K562 (cell line): ENCODE data around the gene SLC13A3. TPM values are rescaled to one million over a fixed set of nuclear protein-coding genes. Genes with fewer than 3 reads are reported as not detected.

Experiments
- ADNP ChIP-seq: fragments of 200-800 bp; sonication (Bioruptor generic); IDR thresholded peaks from 2 replicates; pipeline ENCODE4 v1.6.1; 2016; ENCODE audit warnings: missing genetic modification characterization, missing compliant biosample characterization
- ETV6 ChIP-seq, 3 experiments: fragments of 150-350 bp in 1 of 3; sonication (generic) in 1 of 3; formaldehyde crosslinking in 1 of 3; IDR thresholded peaks; 2 replicates each; pipeline versions ENCODE4 v1.6.1 to v1.8.0; 2014 to 2022; ENCODE audit warnings: borderline replicate concordance in 2 of 3, low read depth in 2 of 3, antibody characterized with exemption in 1 of 3, low read length in 1 of 3, mild to moderate bottlenecking in 1 of 3, missing genetic modification reagents in 1 of 3
- ILF3 ChIP-seq: fragments of 450-650 bp; IDR thresholded peaks from 2 replicates; pipeline ENCODE4 v1.6.1; 2018; ENCODE audit warnings: antibody characterized with exemption, mild to moderate bottlenecking, moderate library complexity, borderline replicate concordance
- KDM1A ChIP-seq, 2 experiments: fragments of 450-650 bp; IDR thresholded peaks; 2 replicates each; pipeline ENCODE4 v1.6.1; 2016; ENCODE audit warnings: mild to moderate bottlenecking in 2 of 2
- RBM25 ChIP-seq: fragments of 200-400 bp; formaldehyde crosslinking; IDR thresholded peaks from 2 replicates; pipeline ENCODE4 v1.6.1; 2018; ENCODE audit warnings: low read length, low read depth, moderate library complexity; ENCODE audit not compliant: severe bottlenecking
- SIRT6 ChIP-seq: IDR thresholded peaks from one replicate; pipeline ENCODE4 v1.6.1; 2012; ENCODE audit warnings: low read depth, mild to moderate bottlenecking, control low read depth, inconsistent platforms, low read length, moderate library complexity
- SREBF1 ChIP-seq: fragments of 150-350 bp; IDR thresholded peaks from 2 replicates; pipeline ENCODE4 v1.6.1; 2014; ENCODE audit warnings: antibody characterized with exemption, low read depth, low read length, borderline replicate concordance
- TCF3 ChIP-seq: sonication (generic); formaldehyde crosslinking; IDR thresholded peaks from 2 replicates; pipeline ENCODE4 v1.4.0; 2020; ENCODE audit warnings: mild to moderate bottlenecking, missing genetic modification reagents
- ZBTB40 ChIP-seq, 2 experiments: fragments of 450-650 bp in 1 of 2; sonication (generic) in 1 of 2; formaldehyde crosslinking in 1 of 2; IDR thresholded peaks; 2 replicates each; pipeline versions ENCODE4 v1.7.1 to v1.9.0; 2016 to 2022; ENCODE audit warnings: inconsistent platforms in 1 of 2, mild to moderate bottlenecking in 1 of 2, missing genetic modification reagents in 1 of 2
- ZFP36 ChIP-seq: fragments of 150-350 bp; IDR thresholded peaks from 2 replicates; pipeline ENCODE4 v1.6.1; 2018; ENCODE audit warnings: low read length, low read depth; ENCODE audit not compliant: partially characterized antibody
- polyA plus RNA-seq, 8 experiments: library from polyadenylated mRNA; depleted of rRNA in 4 of 8; stranded (reverse) in 5 of 8; unstranded in 3 of 8; fragments of >200 nt; fragmentation: Nextera tagmentation in 2 of 8; fragmentation: Illumina TruSeq in 1 of 8; extraction: Ambion mirVana in 2 of 8; extraction: Trizol in 1 of 8; gene quantifications; 2 replicates each; pipeline versions ENCODE4 v1.2.1 to v1.2.3, GENCODE V29; 2011 to 2014; ENCODE audit warnings: inconsistent platforms in 1 of 8, missing spikeins in 1 of 8
- total RNA-seq, 7 experiments: library from RNA; depleted of rRNA in 6 of 7; stranded (reverse); fragments of >200 nt in 6 of 7; fragmentation: Illumina TruSeq in 2 of 7; extraction: Trizol in 2 of 7; gene quantifications; 2 replicates each; pipeline versions ENCODE4 v1.2.1 to v1.2.3, GENCODE V29; 2011 to 2021; ENCODE audit warnings: low replicate concordance in 1 of 7
- TF ChIP-seq, protein P1 (sequence below): fragments of 250-450 bp; sonication (Bioruptor Pico); IDR thresholded peaks from 2 replicates; pipeline ENCODE4 v1.8.0; 2021; ENCODE audit warnings: moderate library complexity, mild to moderate bottlenecking, inconsistent platforms

Gene SLC13A3
- total and polyA plus RNA-seq, 9 of the 15 experiments (the other 6 are each of a cell fraction or from before 2014, with no cell fraction given), result 5.5 to 16.4 (median 8.5) TPM

GRCh38 chr20:46572790-46573189 is 78.5 kb downstream of the SLC13A3 start (continued):
- no peak for TF ChIP-seq ZBTB40 (IDR thresholded peaks at IDR 0.05)
- no peak for TF ChIP-seq ZBTB40 (CRISPR knock-in tag; IDR thresholded peaks at IDR 0.05)
- peak; percentile 74 for TF ChIP-seq ZFP36
- no peak for TF ChIP-seq ILF3
- TF ChIP-seq SIRT6, result no peak
- TF ChIP-seq RBM25, result peak; percentile 88
- peak in 1 of 2 experiments; percentile 79; a peak in 2 of 4 replicates for TF ChIP-seq KDM1A (IDR thresholded peaks at IDR 0.05)
- peak; percentile 89 for TF ChIP-seq ADNP (tag)
- TF ChIP-seq ETV6 (IDR thresholded peaks at IDR 0.05; ENCODE audit: borderline replicate concordance in 1 of 2, low read depth in 2 of 2, low read length in 1 of 2), result no peak
- no peak for TF ChIP-seq ETV6 (CRISPR knock-in tag; IDR thresholded peaks at IDR 0.05; ENCODE audit: borderline replicate concordance)
- no peak for TF ChIP-seq SREBF1
- TF ChIP-seq TCF3, result no peak
- TF ChIP-seq, protein P1, sequence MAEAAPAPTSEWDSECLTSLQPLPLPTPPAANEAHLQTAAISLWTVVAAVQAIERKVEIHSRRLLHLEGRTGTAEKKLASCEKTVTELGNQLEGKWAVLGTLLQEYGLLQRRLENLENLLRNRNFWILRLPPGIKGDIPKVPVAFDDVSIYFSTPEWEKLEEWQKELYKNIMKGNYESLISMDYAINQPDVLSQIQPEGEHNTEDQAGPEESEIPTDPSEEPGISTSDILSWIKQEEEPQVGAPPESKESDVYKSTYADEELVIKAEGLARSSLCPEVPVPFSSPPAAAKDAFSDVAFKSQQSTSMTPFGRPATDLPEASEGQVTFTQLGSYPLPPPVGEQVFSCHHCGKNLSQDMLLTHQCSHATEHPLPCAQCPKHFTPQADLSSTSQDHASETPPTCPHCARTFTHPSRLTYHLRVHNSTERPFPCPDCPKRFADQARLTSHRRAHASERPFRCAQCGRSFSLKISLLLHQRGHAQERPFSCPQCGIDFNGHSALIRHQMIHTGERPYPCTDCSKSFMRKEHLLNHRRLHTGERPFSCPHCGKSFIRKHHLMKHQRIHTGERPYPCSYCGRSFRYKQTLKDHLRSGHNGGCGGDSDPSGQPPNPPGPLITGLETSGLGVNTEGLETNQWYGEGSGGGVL, result no peak
- TF ChIP-seq, all 486 proteins: peak for 7
